ENCODE data around the gene C5orf63.

- no peak for TF ChIP-seq CTCF (IDR thresholded peaks at IDR 0.05)
- no peak for TF ChIP-seq POLR2AphosphoS5 (IDR thresholded peaks at IDR 0.05)
- TF ChIP-seq POLR2A (IDR thresholded peaks at IDR 0.05), result no peak
Measured at GRCh38 chr5:127007522-127007921, 65.8 kb downstream of the C5orf63 start.

Measured in breast epithelium (tissue), 3 donors.